Lower lobe of right lung (tissue), 2 donors: ENCODE results near the gene ATXN1. TPM values are rescaled to one million over a fixed set of nuclear protein-coding genes. Genes with fewer than 3 reads are reported as not detected.

Experiments
- ATAC-seq, 2 donors: fragments of 200-7000 bp; cut with Tn5 transposase; one replicate each; pipeline ENCODE4 v1.9.1; 2020 to 2022; ENCODE audit warnings: mild to moderate bottlenecking in 2 of 2, moderate library complexity in 2 of 2
- DNase-seq: peaks from one replicate; pipeline ENCODE4 v3.0.0-alpha.2; 2020
- H3K27ac ChIP-seq: fragments of 200-600 bp; one replicate; pipeline ENCODE4 v1.8.0; 2022
- H3K27me3 ChIP-seq: fragments of 200-600 bp; one replicate; pipeline ENCODE4 v1.8.0; 2022; ENCODE audit warnings: low read depth
- H3K36me3 ChIP-seq: fragments of 200-600 bp; one replicate; pipeline ENCODE4 v1.8.0; 2022; ENCODE audit warnings: mild to moderate bottlenecking
- H3K4me1 ChIP-seq: fragments of 200-600 bp; one replicate; pipeline ENCODE4 v1.8.0; 2022
- H3K4me3 ChIP-seq: fragments of 200-600 bp; one replicate; pipeline ENCODE4 v1.8.0; 2022; ENCODE audit warnings: mild to moderate bottlenecking
- H3K9me3 ChIP-seq: fragments of 200-600 bp; one replicate; pipeline ENCODE4 v1.8.0; 2022
- CTCF ChIP-seq: fragments of 200-600 bp; IDR thresholded peaks from one replicate; pipeline ENCODE4 v1.8.0; 2022; ENCODE audit warnings: antibody characterized with exemption, mild to moderate bottlenecking
- intact Hi-C: fragments of 100-400 bp; cut with DNase I; formaldehyde crosslinking; loops from one replicate; pipeline ENCODE4 v1.11.0; 2022
- total RNA-seq: library from RNA; stranded (reverse); fragmentation: NEBNext Ultra II Directional; extraction: Animal tissue kit (Norgen Biotek cat#: 25700); gene quantifications from one replicate; pipeline ENCODE4 v1.2.1, GENCODE V29; 2021
- donor health status: DM: no; HTN: yes; CAD: no; lungs with severe emphysema.

Gene ATXN1
- total RNA-seq, 1 donor from 2014 or later: 75.9 TPM

GRCh38 chr6:16723826-16724225 is 37.4 kb downstream of the ATXN1 start:
- Histone ChIP-seq H3K4me1 (peaks cover 61% of the 10 kb centered on the region), H3K27me3 (no peaks in the 10 kb centered on the region), H3K9me3 (no peaks in the 10 kb centered on the region), H3K4me3 (no peak overlapping the region), H3K27ac (no peak overlapping the region), H3K36me3 (no peaks in the 10 kb centered on the region)
- intact Hi-C loops: no loop called here
- no peak for DNase-seq
- ATAC-seq: peak; percentile 70 to 80
- TF ChIP-seq CTCF: no peak

- no peaks in the 10 kb centered on the region for H3K36me3 ChIP-seq
- no peak for DNase-seq
Observed at GRCh38 chr6:16723402-16723801, 37.9 kb downstream of the ATXN1 start.

GRCh38 chr6:16722630-16723029 is 38.6 kb downstream of the ATXN1 start:
- Histone ChIP-seq H3K36me3 (no peaks in the 10 kb centered on the region), H3K27me3 (no peaks in the 10 kb centered on the region), H3K4me3 (no peak overlapping the region), H3K9me3 (no peaks in the 10 kb centered on the region), H3K27ac (no peak overlapping the region), H3K4me1 (peaks cover 61% of the 10 kb centered on the region)
- TF ChIP-seq CTCF: no peak
- intact Hi-C loops: no loop called here
- no peak for ATAC-seq
- no peak for DNase-seq

More at GRCh38 chr6:16723402-16723801, 37.9 kb downstream of the ATXN1 start:
- peaks cover 61% of the 10 kb centered on the region for H3K4me1 ChIP-seq
- ATAC-seq: no peak
- TF ChIP-seq CTCF: no peak
- H3K27me3 ChIP-seq: no peaks in the 10 kb centered on the region
- intact Hi-C loops: no loop called here
- H3K9me3 ChIP-seq: no peaks in the 10 kb centered on the region
- no peak overlapping the region for H3K4me3 ChIP-seq
- H3K27ac ChIP-seq: no peak overlapping the region

- intact Hi-C loops: no loop called here
- DNase-seq (no peak), ATAC-seq (no peak)
- H3K27me3 ChIP-seq: no peaks in the 10 kb centered on the region
- H3K4me1 ChIP-seq: peaks cover 54% of the 10 kb centered on the region
- H3K27ac ChIP-seq: no peak overlapping the region
- H3K36me3 ChIP-seq: no peaks in the 10 kb centered on the region
- no peak for TF ChIP-seq CTCF
- H3K9me3 ChIP-seq: no peaks in the 10 kb centered on the region
- no peak overlapping the region for H3K4me3 ChIP-seq
Observed at GRCh38 chr6:16721977-16722376, 39.3 kb downstream of the ATXN1 start.

GRCh38 chr6:16720861-16721260 is 40.4 kb downstream of the ATXN1 start:
- no peak for DNase-seq
- H3K4me3 ChIP-seq: no peak overlapping the region
- intact Hi-C loops: no loop called here

More at GRCh38 chr6:16720861-16721260, 40.4 kb downstream of the ATXN1 start:
- H3K9me3 ChIP-seq: no peaks in the 10 kb centered on the region
- H3K27ac ChIP-seq: no peak overlapping the region
- H3K4me1 ChIP-seq: peaks cover 44% of the 10 kb centered on the region
- TF ChIP-seq CTCF: no peak
- no peaks in the 10 kb centered on the region for H3K27me3 ChIP-seq
- no peaks in the 10 kb centered on the region for H3K36me3 ChIP-seq
- ATAC-seq: no peak
